Brain microvascular endothelial cell (primary cell): ENCODE data around the gene WDR86.
A peak's percentile ranks its signal among the peaks of the same experiment; 100 is the strongest.

ENCODE experiments used
- DNase-seq: peaks from one replicate; pipeline ENCODE4 v3.0.0-alpha.2; 2020
- H3K27ac ChIP-seq: fragments of 250-450 bp; sonication (Bioruptor Pico); 2 replicates; pipeline ENCODE4 v1.5.1; 2020; ENCODE audit warnings: mild to moderate bottlenecking, moderate library complexity
- H3K27me3 ChIP-seq: fragments of 250-450 bp; sonication (Bioruptor Pico); replicated peaks from 2 replicates; pipeline ENCODE4 v1.5.1; 2020; ENCODE audit warnings: mild to moderate bottlenecking
- H3K36me3 ChIP-seq: fragments of 250-450 bp; sonication (Bioruptor Pico); replicated peaks from 2 replicates; pipeline ENCODE4 v1.5.1; 2020; ENCODE audit warnings: mild to moderate bottlenecking
- H3K4me3 ChIP-seq: 2 replicates; pipeline ENCODE4 v1.5.1; 2011; ENCODE audit warnings: low read depth, mild to moderate bottlenecking, control low read depth, low read length, moderate library complexity
- CTCF ChIP-seq: IDR thresholded peaks from 2 replicates; pipeline ENCODE4 v1.5.1; 2011; ENCODE audit warnings: low read depth, mild to moderate bottlenecking, moderate library complexity, low read length, control low read depth, inconsistent platforms; ENCODE audit errors: missing control alignments
- in situ Hi-C: cut with HindIII; loops from 2 replicates; pipeline ENCODE4 v1.10.0; 2017; ENCODE audit warnings: low sequenced_read_pairs, low pct_ligation_motif_present

The WDR86 gene

GRCh38 chr7:151431281-151431767, 21.5 kb upstream of the WDR86 start:
- no peaks in the 10 kb centered on the region for H3K36me3 ChIP-seq
- no peak overlapping the region for H3K27ac ChIP-seq
- DNase-seq: no peak
- no peaks in the 10 kb centered on the region for H3K27me3 ChIP-seq
- no peak overlapping the region for H3K4me3 ChIP-seq
- in situ Hi-C loops: no loop called here
- no peak for TF ChIP-seq CTCF

GRCh38 chr7:151430391-151431205, 20.8 kb upstream of the WDR86 start:
- in situ Hi-C loops: no loop called here
- no peaks in the 10 kb centered on the region for H3K36me3 ChIP-seq
- H3K4me3 ChIP-seq: no peak overlapping the region
- DNase-seq: no peak
- H3K27ac ChIP-seq: no peak overlapping the region
- H3K27me3 ChIP-seq: no peaks in the 10 kb centered on the region
- no peak for TF ChIP-seq CTCF

- DNase-seq: no peak
- H3K27me3 ChIP-seq: no peaks in the 10 kb centered on the region
- no peak for TF ChIP-seq CTCF
- H3K27ac ChIP-seq: no peak overlapping the region
- no peaks in the 10 kb centered on the region for H3K36me3 ChIP-seq
- in situ Hi-C loops: no loop called here
- no peak overlapping the region for H3K4me3 ChIP-seq
These were observed 19.9 kb upstream of the WDR86 start for GRCh38 chr7:151429560-151430331.

GRCh38 chr7:151429237-151429559, 19.4 kb upstream of the WDR86 start:
- in situ Hi-C loops: no loop called here
- TF ChIP-seq CTCF: no peak
- no peaks in the 10 kb centered on the region for H3K27me3 ChIP-seq
- H3K27ac ChIP-seq: no peak overlapping the region
- H3K4me3 ChIP-seq: no peak overlapping the region
- DNase-seq: no peak
- H3K36me3 ChIP-seq: no peaks in the 10 kb centered on the region

- DNase-seq: peak; percentile 44
- no peak for TF ChIP-seq CTCF
- H3K36me3 ChIP-seq: no peaks in the 10 kb centered on the region
- H3K4me3 ChIP-seq: no peak overlapping the region
- H3K27me3 ChIP-seq: no peaks in the 10 kb centered on the region
- in situ Hi-C loops: no loop called here
- peak overlapping the region; percentile 38 for H3K27ac ChIP-seq
These were observed 18.8 kb upstream of the WDR86 start for GRCh38 chr7:151428378-151429236.
